SK-N-SH (cell line): ENCODE data around the gene UPF2. TPM values are rescaled to one million over a fixed set of nuclear protein-coding genes. Genes with fewer than 3 reads are reported as not detected.

Source experiments
- CTCF ChIA-PET: fragments of 300-600, 350-600 bp; formaldehyde crosslinking; extraction: SDS; loops from one replicate; lab custom pipeline; 2021; lab: Yijun Ruan, JAX
- POLR2A ChIA-PET: fragments of 350-600 bp; sonication (Branson Sonifier 250); formaldehyde crosslinking; extraction: SDS; loops from one replicate; lab custom pipeline; 2020; ENCODE audit warnings: antibody characterized with exemption, inconsistent platforms; lab: Yijun Ruan, JAX
- DNase-seq: peaks from one replicate; pipeline ENCODE4 v3.0.0; 2012
- H2AFZ ChIP-seq: fragments of 200-600 bp; sonication (generic); 2 replicates; pipeline ENCODE4 v1.8.1; 2016; ENCODE audit warnings: antibody characterized with exemption, mild to moderate bottlenecking, low read depth
- H3F3A ChIP-seq: fragments of 200-600 bp; sonication (generic); replicated peaks from 2 replicates; pipeline ENCODE3; 2016; ENCODE audit warnings: antibody characterized with exemption, mild to moderate bottlenecking; ENCODE audit not compliant: insufficient read depth
- H3K27ac ChIP-seq, 2 experiments: fragments of 200-500 bp in 1 of 2; fragments of 200-600 bp in 1 of 2; sonication (Bioruptor generic) in 1 of 2; sonication (generic), shearing (Covaris generic) in 1 of 2; 2 replicates each; pipeline versions ENCODE4 v1.5.1 to v1.6.1; 2014 to 2016; ENCODE audit warnings: low read depth in 2 of 2, inconsistent platforms in 1 of 2, low read length in 1 of 2, mild to moderate bottlenecking in 1 of 2, mixed read lengths in 1 of 2
- H3K27me3 ChIP-seq: fragments of 200-600 bp; sonication (generic), shearing (Covaris generic); 2 replicates; pipeline ENCODE4 v1.6.1; 2016; ENCODE audit warnings: mixed run types; ENCODE audit not compliant: insufficient read depth
- H3K36me3 ChIP-seq, 2 experiments: fragments of 200-500 bp in 1 of 2; fragments of 200-600 bp in 1 of 2; sonication (Bioruptor generic) in 1 of 2; sonication (generic) in 1 of 2; replicated peaks in 1 of 2; 2 replicates each; pipeline versions ENCODE3 to v1.5.1; 2014 to 2016; ENCODE audit warnings: low read length in 1 of 2, mild to moderate bottlenecking in 1 of 2; ENCODE audit not compliant: insufficient read depth in 2 of 2, control insufficient read depth in 1 of 2
- H3K4me1 ChIP-seq, 2 experiments: fragments of 200-500 bp in 1 of 2; fragments of 200-600 bp in 1 of 2; sonication (Bioruptor generic) in 1 of 2; sonication (generic), shearing (Covaris generic) in 1 of 2; 2 replicates each; pipeline versions ENCODE4 v1.5.1 to v1.6.1; 2014 to 2016; ENCODE audit warnings: low read depth in 1 of 2, low read length in 1 of 2, mixed run types in 1 of 2; ENCODE audit not compliant: insufficient read depth in 2 of 2, control insufficient read depth in 1 of 2
- H3K4me2 ChIP-seq: fragments of 200-600 bp; sonication (generic), shearing (Covaris generic); 2 replicates; pipeline ENCODE4 v1.6.1; 2017; ENCODE audit warnings: mixed run types
- H3K4me3 ChIP-seq, 2 experiments: fragments of 200-500 bp in 1 of 2; fragments of 200-600 bp in 1 of 2; sonication (Bioruptor generic) in 1 of 2; sonication (generic), shearing (Covaris generic) in 1 of 2; 2 replicates each; pipeline versions ENCODE4 v1.5.1 to v1.8.1; 2014 to 2016; ENCODE audit warnings: low read depth in 2 of 2, inconsistent platforms in 1 of 2, low read length in 1 of 2, mild to moderate bottlenecking in 1 of 2, mixed read lengths in 1 of 2, moderate library complexity in 1 of 2
- H3K79me2 ChIP-seq: fragments of 200-600 bp; sonication (generic); 2 replicates; pipeline ENCODE4 v1.8.1; 2017; ENCODE audit warnings: mild to moderate bottlenecking; ENCODE audit not compliant: insufficient read depth
- H3K9ac ChIP-seq: fragments of 200-600 bp; sonication (generic); 2 replicates; pipeline ENCODE4 v1.6.1; 2017; ENCODE audit warnings: mixed run types
- H3K9me2 ChIP-seq: fragments of 200-600 bp; sonication (generic); 2 replicates; pipeline ENCODE4 v1.6.1; 2017; ENCODE audit warnings: mixed run types
- H3K9me3 ChIP-seq: fragments of 200-600 bp; sonication (generic); 2 replicates; pipeline ENCODE4 v1.6.1; 2017; ENCODE audit warnings: mixed run types, mild to moderate bottlenecking, moderate library complexity
- H4K20me1 ChIP-seq: fragments of 200-600 bp; sonication (generic); 2 replicates; pipeline ENCODE4 v1.6.1; 2017; ENCODE audit warnings: mild to moderate bottlenecking, mixed run types; ENCODE audit not compliant: insufficient read depth
- ELF1 ChIP-seq: IDR thresholded peaks from 2 replicates; pipeline ENCODE4 v1.4.0; 2012
- FOXJ3 ChIP-seq: sonication (generic); formaldehyde crosslinking; IDR thresholded peaks from 2 replicates; pipeline ENCODE4 v1.5.1; 2020; ENCODE audit warnings: mild to moderate bottlenecking, missing genetic modification reagents
- FOXM1 ChIP-seq: IDR thresholded peaks from 2 replicates; pipeline ENCODE4 v1.4.0; 2012; ENCODE audit warnings: low read depth, mild to moderate bottlenecking
- GATA2 ChIP-seq: sonication (generic); formaldehyde crosslinking; IDR thresholded peaks from 2 replicates; pipeline ENCODE4 v1.5.0; 2020; ENCODE audit warnings: mild to moderate bottlenecking, missing genetic modification reagents
- MEF2A ChIP-seq: IDR thresholded peaks from 2 replicates; pipeline ENCODE4 v1.4.0; 2012; ENCODE audit warnings: low read depth, borderline replicate concordance
- NFIC ChIP-seq: IDR thresholded peaks from 2 replicates; pipeline ENCODE4 v1.4.0; 2012; ENCODE audit warnings: borderline replicate concordance
- POLR2AphosphoS5 ChIP-seq: IDR thresholded peaks from 2 replicates; pipeline ENCODE4 v1.6.1; 2012; ENCODE audit warnings: low read depth, low read length
- RAD21 ChIP-seq: IDR thresholded peaks from 2 replicates; pipeline ENCODE4 v1.6.1; 2012; ENCODE audit warnings: mild to moderate bottlenecking, low read length
- RCOR1 ChIP-seq: fragments of 150-350 bp; IDR thresholded peaks from 2 replicates; pipeline ENCODE4 v1.6.1; 2017; ENCODE audit warnings: antibody characterized with exemption, low read length
- RFX5 ChIP-seq: IDR thresholded peaks from 2 replicates; pipeline ENCODE4 v1.6.1; 2012; ENCODE audit warnings: mild to moderate bottlenecking, improper control_type of control experiment, low read length
- SMC3 ChIP-seq: IDR thresholded peaks from 2 replicates; pipeline ENCODE4 v1.6.1; 2012; ENCODE audit warnings: low read depth, low read length, improper control_type of control experiment
- TAF1 ChIP-seq: IDR thresholded peaks from 2 replicates; pipeline ENCODE4 v1.6.1; 2012; ENCODE audit warnings: low read depth, mild to moderate bottlenecking, low read length, moderate library complexity, borderline replicate concordance
- TCF12 ChIP-seq: IDR thresholded peaks from 2 replicates; pipeline ENCODE4 v1.4.0; 2012
- WGBS: methylation state at CpG from one replicate; pipeline ENCODE4 v1.1.6; 2017; ENCODE audit warnings: low lambda C conversion rate; 5-methylcytosine and 5-hydroxymethylcytosine counted together
- polyA plus RNA-seq, 3 experiments: library from polyadenylated mRNA; depleted of rRNA; stranded (reverse); fragments of >200 nt; gene quantifications; 2 replicates each; pipeline ENCODE4 v1.2.3, GENCODE V29; 2012
- TF ChIP-seq, protein P1 (sequence below): IDR thresholded peaks from 2 replicates; pipeline ENCODE4 v1.4.0; 2012; ENCODE audit warnings: low read depth, borderline replicate concordance
- TF ChIP-seq, protein P2 (sequence below): IDR thresholded peaks from 2 replicates; pipeline ENCODE4 v1.6.1; 2012; ENCODE audit warnings: mild to moderate bottlenecking, low read depth, low read length, moderate library complexity
- TF ChIP-seq, protein P3 (sequence below): fragments of 200-600 bp; sonication (generic); IDR thresholded peaks from 2 replicates; pipeline ENCODE4 v1.6.1; 2017; ENCODE audit warnings: antibody characterized with exemption, mild to moderate bottlenecking, moderate library complexity

UPF2 gene
- polyA plus RNA-seq, 1 of the 3 experiments (the other 2 are of a cell fraction), result 4.7 TPM

DNA sequence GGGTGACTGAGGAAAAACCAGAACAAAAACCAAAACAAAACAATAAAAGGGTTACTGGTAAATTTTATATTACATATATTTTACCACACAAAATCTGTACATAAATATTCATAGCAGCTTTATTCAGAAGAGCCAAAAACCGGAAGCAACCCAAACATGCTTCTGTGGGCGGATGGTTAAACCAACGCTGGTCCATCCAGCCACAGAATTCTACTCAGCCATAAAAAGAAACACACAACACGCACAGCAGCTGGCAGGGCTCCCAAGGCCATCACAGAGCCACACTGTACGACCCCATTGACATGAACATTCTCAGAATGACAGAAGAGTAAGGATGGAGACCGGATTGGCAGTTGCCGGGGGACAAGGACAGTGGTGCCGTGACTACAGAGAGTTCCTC, 135.9 kb downstream of the UPF2 start:
- Histone ChIP-seq H3K9me2 (no peaks in the 10 kb centered on the region), H2AFZ (no peak overlapping the region), H3K27me3 (no peaks in the 10 kb centered on the region), H4K20me1 (no peaks in the 10 kb centered on the region), H3K4me2 (no peak overlapping the region), H3K27ac (no peak overlapping the region), H3K4me3 (no peak overlapping the region), H3K36me3 (no peaks in the 10 kb centered on the region), H3K4me1 (no peaks in the 10 kb centered on the region), H3K9me3 (no peaks in the 10 kb centered on the region), H3K9ac (no peak overlapping the region), H3F3A (no peaks in the 10 kb centered on the region), H3K79me2 (no peaks in the 10 kb centered on the region)
- TF ChIP-seq MEF2A (no peak), ELF1 (no peak), POLR2AphosphoS5 (no peak), NFIC (no peak)
- POLR2A ChIA-PET, result no interaction called here
- CTCF ChIA-PET, result no interaction called here
- WGBS, result 85% methylated on average over 8 of the region's 8 CpGs
- DNase-seq, result no peak

DNA sequence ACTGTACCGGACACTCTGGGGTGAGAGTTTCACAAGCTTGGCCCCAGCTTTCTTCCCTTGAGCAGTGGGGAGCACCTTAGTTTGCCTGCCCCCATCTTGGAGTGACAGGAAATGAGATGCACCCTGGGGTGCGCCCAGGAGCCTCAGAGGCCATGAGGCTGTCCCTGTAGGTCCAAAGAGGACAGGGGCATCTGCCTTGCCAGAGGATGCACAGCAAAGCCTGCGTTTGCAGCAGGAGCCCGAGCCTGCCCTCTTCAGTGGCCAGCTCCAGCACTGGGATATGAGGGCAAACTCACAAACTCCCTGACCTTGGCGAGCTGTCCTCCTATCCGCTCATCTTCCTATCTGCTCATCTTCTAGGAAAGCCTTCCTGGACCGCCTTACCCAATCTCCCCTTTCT, 140.0 kb downstream of the UPF2 start:
- Histone ChIP-seq H4K20me1 (no peaks in the 10 kb centered on the region), H3K36me3 (no peaks in the 10 kb centered on the region), H3K9ac (no peak overlapping the region), H3K4me3 (no peak overlapping the region), H3K79me2 (no peaks in the 10 kb centered on the region), H3K27ac (no peak overlapping the region), H3K4me1 (peaks cover 0 to 3% of the 10 kb centered on the region in 2 experiments; a peak in 1 of 4 replicates), H3K4me2 (no peak overlapping the region)
- WGBS, result 80% methylated on average over 5 of the region's 7 CpGs
- TF ChIP-seq SMC3, result no peak
- TF ChIP-seq, all 33 proteins: peak for 0
- Histone ChIP-seq H3K9me3 (no peaks in the 10 kb centered on the region), H3F3A (no peaks in the 10 kb centered on the region), H3K9me2 (no peaks in the 10 kb centered on the region), H3K27me3 (no peaks in the 10 kb centered on the region), H2AFZ (no peak overlapping the region)
- ChIA-PET POLR2A (no interaction called here), CTCF (no interaction called here)
- no peak for DNase-seq

DNA sequence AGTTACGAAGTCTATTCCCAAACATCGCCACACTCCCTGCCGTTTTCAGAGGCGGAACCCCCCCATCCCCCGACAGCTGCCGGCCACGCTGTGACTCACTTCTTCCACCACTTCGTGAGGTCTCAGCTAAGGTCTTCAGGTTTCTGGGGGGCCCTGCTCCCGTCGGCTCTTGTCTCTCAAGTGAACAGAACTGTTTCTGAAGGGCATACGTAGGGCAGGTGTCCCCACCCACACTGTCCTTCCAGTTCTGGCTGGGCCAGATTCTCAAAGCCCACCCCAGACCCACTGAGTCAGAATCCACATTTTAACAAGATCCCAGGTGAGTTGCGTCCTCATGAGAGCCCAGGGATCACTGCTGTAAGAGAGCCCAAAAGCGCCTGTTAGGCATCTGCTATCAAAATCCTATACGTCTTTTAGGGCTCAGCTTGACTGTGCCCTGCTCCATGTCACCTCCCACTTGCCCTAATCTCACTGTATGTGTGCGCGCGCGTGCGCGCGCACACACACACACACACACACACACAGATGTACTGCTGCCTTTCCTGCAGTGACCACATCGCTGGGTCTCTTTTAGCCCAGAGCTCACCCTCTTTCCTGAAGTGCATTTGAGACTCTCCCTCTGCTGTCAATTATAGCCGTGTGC, 140.7 kb downstream of the UPF2 start:
- Histone ChIP-seq H4K20me1 (no peaks in the 10 kb centered on the region), H3K9ac (no peak overlapping the region), H3K4me3 (no peak overlapping the region), H3K4me2 (no peak overlapping the region), H3K27me3 (no peaks in the 10 kb centered on the region), H3K9me3 (no peaks in the 10 kb centered on the region), H3K27ac (no peak overlapping the region), H2AFZ (no peak overlapping the region), H3K9me2 (no peaks in the 10 kb centered on the region), H3F3A (no peaks in the 10 kb centered on the region), H3K4me1 (peaks cover 0 to 3% of the 10 kb centered on the region in 2 experiments; a peak in 1 of 4 replicates), H3K79me2 (no peaks in the 10 kb centered on the region), H3K36me3 (no peaks in the 10 kb centered on the region)
- peak; percentile 36 for DNase-seq
- POLR2A ChIA-PET, result no interaction called here
- CTCF ChIA-PET, result no interaction called here
- WGBS, result 79% methylated on average over 21 of the region's 23 CpGs
- TF ChIP-seq ELF1 (no peak), FOXJ3 (CRISPR knock-in tag) (no peak), GATA2 (no peak), FOXM1 (no peak), RCOR1 (no peak), RAD21 (no peak), RFX5 (no peak), TCF12 (no peak), TAF1 (no peak)
- TF ChIP-seq, protein P1, sequence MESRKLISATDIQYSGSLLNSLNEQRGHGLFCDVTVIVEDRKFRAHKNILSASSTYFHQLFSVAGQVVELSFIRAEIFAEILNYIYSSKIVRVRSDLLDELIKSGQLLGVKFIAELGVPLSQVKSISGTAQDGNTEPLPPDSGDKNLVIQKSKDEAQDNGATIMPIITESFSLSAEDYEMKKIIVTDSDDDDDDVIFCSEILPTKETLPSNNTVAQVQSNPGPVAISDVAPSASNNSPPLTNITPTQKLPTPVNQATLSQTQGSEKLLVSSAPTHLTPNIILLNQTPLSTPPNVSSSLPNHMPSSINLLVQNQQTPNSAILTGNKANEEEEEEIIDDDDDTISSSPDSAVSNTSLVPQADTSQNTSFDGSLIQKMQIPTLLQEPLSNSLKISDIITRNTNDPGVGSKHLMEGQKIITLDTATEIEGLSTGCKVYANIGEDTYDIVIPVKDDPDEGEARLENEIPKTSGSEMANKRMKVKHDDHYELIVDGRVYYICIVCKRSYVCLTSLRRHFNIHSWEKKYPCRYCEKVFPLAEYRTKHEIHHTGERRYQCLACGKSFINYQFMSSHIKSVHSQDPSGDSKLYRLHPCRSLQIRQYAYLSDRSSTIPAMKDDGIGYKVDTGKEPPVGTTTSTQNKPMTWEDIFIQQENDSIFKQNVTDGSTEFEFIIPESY, result no peak
- TF ChIP-seq, protein P2, sequence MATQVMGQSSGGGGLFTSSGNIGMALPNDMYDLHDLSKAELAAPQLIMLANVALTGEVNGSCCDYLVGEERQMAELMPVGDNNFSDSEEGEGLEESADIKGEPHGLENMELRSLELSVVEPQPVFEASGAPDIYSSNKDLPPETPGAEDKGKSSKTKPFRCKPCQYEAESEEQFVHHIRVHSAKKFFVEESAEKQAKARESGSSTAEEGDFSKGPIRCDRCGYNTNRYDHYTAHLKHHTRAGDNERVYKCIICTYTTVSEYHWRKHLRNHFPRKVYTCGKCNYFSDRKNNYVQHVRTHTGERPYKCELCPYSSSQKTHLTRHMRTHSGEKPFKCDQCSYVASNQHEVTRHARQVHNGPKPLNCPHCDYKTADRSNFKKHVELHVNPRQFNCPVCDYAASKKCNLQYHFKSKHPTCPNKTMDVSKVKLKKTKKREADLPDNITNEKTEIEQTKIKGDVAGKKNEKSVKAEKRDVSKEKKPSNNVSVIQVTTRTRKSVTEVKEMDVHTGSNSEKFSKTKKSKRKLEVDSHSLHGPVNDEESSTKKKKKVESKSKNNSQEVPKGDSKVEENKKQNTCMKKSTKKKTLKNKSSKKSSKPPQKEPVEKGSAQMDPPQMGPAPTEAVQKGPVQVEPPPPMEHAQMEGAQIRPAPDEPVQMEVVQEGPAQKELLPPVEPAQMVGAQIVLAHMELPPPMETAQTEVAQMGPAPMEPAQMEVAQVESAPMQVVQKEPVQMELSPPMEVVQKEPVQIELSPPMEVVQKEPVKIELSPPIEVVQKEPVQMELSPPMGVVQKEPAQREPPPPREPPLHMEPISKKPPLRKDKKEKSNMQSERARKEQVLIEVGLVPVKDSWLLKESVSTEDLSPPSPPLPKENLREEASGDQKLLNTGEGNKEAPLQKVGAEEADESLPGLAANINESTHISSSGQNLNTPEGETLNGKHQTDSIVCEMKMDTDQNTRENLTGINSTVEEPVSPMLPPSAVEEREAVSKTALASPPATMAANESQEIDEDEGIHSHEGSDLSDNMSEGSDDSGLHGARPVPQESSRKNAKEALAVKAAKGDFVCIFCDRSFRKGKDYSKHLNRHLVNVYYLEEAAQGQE, result no peak
- TF ChIP-seq, protein P3, sequence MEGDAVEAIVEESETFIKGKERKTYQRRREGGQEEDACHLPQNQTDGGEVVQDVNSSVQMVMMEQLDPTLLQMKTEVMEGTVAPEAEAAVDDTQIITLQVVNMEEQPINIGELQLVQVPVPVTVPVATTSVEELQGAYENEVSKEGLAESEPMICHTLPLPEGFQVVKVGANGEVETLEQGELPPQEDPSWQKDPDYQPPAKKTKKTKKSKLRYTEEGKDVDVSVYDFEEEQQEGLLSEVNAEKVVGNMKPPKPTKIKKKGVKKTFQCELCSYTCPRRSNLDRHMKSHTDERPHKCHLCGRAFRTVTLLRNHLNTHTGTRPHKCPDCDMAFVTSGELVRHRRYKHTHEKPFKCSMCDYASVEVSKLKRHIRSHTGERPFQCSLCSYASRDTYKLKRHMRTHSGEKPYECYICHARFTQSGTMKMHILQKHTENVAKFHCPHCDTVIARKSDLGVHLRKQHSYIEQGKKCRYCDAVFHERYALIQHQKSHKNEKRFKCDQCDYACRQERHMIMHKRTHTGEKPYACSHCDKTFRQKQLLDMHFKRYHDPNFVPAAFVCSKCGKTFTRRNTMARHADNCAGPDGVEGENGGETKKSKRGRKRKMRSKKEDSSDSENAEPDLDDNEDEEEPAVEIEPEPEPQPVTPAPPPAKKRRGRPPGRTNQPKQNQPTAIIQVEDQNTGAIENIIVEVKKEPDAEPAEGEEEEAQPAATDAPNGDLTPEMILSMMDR, result no peak
